PC-3 (cell line): Measurements from ENCODE around the gene DBNL.

Experiments
- CTCF ChIP-seq: fragments of 300-600 bp; sonication (generic); conservative IDR thresholded peaks from 2 replicates; pipeline ENCODE4 v1.5.1; 2017; ENCODE audit warnings: antibody characterized with exemption, low read depth, mild to moderate bottlenecking, low read length
- EZH2 ChIP-seq: fragments of 300-600 bp; sonication (generic); IDR thresholded peaks from one replicate; pipeline ENCODE4 v1.6.1; 2017; ENCODE audit warnings: antibody characterized with exemption, mild to moderate bottlenecking, low read length; ENCODE audit not compliant: unreplicated experiment
- EZH2phosphoT487 ChIP-seq: fragments of 300-600 bp; sonication (generic); IDR thresholded peaks from 2 replicates; pipeline ENCODE4 v1.6.1; 2018; ENCODE audit warnings: mild to moderate bottlenecking, antibody characterized with exemption, low read length, borderline replicate concordance

GRCh38 chr7:44048031-44048795 lies 3.7 kb downstream of the DBNL start:
- TF ChIP-seq CTCF (no peak), EZH2phosphoT487 (no peak), EZH2 (no peak)
